ACC112 (cell line): ENCODE measurements around the gene EP300.
A peak's percentile ranks its signal among the peaks of the same experiment; 100 is the strongest.

Experiments used
- H2AFZ ChIP-seq: fragments of 200-600 bp; sonication (generic); one replicate; pipeline ENCODE4 v1.6.0; 2017; ENCODE audit warnings: antibody characterized with exemption, low read length; ENCODE audit not compliant: unreplicated experiment
- H3K27ac ChIP-seq: fragments of 200-600 bp; sonication (generic); 2 replicates; pipeline ENCODE4 v1.5.1; 2014; ENCODE audit warnings: low read depth, mild to moderate bottlenecking, antibody characterized with exemption, low read length, moderate library complexity
- H3K27me3 ChIP-seq: fragments of 200-600 bp; sonication (generic); 2 replicates; pipeline ENCODE4 v1.6.1; 2014; ENCODE audit warnings: mild to moderate bottlenecking, antibody characterized with exemption, low read length, moderate library complexity, mixed read lengths; ENCODE audit not compliant: insufficient read depth
- H3K36me3 ChIP-seq: fragments of 200-600 bp; sonication (generic); 2 replicates; pipeline ENCODE4 v1.6.1; 2016; ENCODE audit warnings: mild to moderate bottlenecking, antibody characterized with exemption, low read length, moderate library complexity, mixed read lengths; ENCODE audit not compliant: insufficient read depth
- H3K4me1 ChIP-seq: fragments of 200-600 bp; sonication (generic); one replicate; pipeline ENCODE4 v1.6.1; 2016; ENCODE audit warnings: low read length, mixed read lengths; ENCODE audit not compliant: insufficient read depth, unreplicated experiment, control insufficient read depth
- H3K4me3 ChIP-seq: fragments of 200-600 bp; sonication (generic); 2 replicates; pipeline ENCODE4 v1.5.1; 2014; ENCODE audit warnings: mild to moderate bottlenecking, low read depth, low read length
- H3K79me2 ChIP-seq: fragments of 200-600 bp; sonication (generic); one replicate; pipeline ENCODE4 v1.6.0; 2016; ENCODE audit warnings: low read length; ENCODE audit not compliant: control insufficient read depth, unreplicated experiment, insufficient read depth

Gene EP300

DNA sequence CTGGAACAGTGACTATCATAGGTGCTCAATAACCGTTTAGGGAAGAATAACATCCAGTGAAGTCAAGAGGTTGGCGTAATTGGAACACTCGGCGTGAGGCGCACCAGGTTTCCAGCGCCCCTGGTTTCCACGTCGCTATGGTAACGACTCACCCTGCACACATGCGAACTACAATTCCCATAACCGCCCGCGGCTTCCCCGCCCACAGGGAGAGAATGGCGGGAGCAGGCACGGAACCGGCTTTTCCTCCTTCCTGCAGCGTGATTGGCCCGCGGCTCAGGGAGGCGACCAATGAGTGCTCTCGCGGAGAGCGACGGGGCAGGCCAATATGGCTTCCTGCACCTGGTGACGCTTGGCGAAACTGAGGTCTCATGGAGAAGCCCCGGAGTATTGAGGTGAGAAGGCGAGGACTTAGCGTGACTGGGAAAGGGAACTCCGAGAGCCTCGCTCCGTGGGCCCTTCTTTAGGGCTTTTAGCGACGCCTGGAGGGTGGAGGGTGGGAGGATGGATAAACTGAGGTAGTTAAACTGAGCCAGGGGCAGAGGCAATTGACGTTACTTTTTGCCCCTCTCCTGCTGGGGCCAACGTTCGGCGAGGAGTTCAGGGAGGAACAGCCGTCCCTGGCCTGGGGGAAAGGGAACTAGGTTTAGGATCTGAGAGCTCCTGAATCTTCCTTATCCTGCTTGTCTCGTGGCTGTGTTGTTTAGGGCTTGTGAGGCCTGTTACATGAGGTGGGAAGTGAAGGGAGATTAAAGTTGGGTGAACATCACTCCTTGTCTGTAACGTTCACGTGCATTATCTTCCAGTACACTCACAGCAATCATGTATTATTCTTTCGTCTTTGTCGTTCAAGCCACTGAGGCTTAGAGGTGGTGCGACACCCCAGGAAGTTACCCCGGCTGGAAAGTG, 112.9 kb downstream of the EP300 start, which contains the start of gene L3MBTL2:
Gene L3MBTL2, plus strand, starts transcription at position 321 of the 909 bp plus-strand sequence. Its CDS starts 51 bp downstream, at position 372.
- no peaks in the 10 kb centered on the region for H3K4me1 ChIP-seq

DNA sequence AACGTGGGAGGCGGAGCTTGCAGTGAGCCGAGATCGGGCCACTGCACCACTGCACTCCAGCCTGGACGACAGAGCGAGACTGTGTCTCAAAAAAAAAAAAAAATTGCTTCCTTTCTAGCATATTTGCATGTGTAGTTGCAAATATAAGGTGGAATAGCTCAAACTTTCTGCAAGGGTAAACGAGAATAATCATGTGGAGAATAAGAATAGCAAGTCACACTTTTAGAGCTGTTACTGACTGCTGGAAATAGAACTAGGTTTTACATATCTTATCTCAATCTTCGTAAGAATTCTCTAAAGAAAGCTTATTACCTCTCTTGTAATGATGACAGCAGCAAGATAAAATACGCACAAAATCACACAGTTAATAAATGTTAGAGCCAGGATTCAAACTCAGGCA, 114.3 kb downstream of the EP300 start:
- H3K36me3 ChIP-seq: no peaks in the 10 kb centered on the region; the same call in 1 of the 2 replicates
- H3K27ac ChIP-seq: no peak overlapping the region
- H3K4me1 ChIP-seq: no peaks in the 10 kb centered on the region
- no peaks in the 10 kb centered on the region for H3K27me3 ChIP-seq
- H3K4me3 ChIP-seq: no peak overlapping the region
- no peak overlapping the region for H2AFZ ChIP-seq
- peaks cover 13% of the 10 kb centered on the region for H3K79me2 ChIP-seq

More for the DNA sequence above, 112.9 kb downstream of the EP300 start, which contains the start of gene L3MBTL2:
- Histone ChIP-seq H3K27ac (peak within 1 kb of the TSS; percentile 49; the same call in 1 of the 2 replicates), H3K27me3 (no peaks in the 10 kb centered on the region), H3K4me3 (peak within 1 kb of the TSS; percentile 95), H3K36me3 (no peaks in the 10 kb centered on the region; the same call in 1 of the 2 replicates), H2AFZ (peak within 1 kb of the TSS; percentile 82), H3K79me2 (peaks cover 13% of the 10 kb centered on the region)

DNA sequence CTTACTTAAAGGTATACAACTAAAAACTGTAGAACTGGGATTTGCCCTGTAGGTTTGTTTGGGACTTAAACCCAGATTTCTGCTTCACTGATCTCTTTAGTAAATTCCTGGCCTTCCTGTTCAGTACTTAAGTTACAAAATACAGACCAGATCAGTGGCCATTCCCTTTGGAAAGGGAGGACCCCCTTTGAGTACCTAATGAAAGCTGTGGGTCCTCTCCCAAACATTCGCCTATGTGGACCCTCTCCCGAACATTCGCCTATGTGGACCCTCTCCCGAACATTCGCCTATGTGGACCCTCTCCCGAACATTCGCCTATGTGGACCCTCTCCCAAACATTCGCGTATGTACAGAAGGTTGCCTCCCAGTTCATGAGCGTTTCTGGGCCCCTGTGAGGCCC, 123.0 kb downstream of the EP300 start:
- H3K36me3 ChIP-seq: peaks cover 15% of the 10 kb centered on the region
- H3K27ac ChIP-seq: no peak overlapping the region
- no peaks in the 10 kb centered on the region for H3K4me1 ChIP-seq
- no peak overlapping the region for H3K4me3 ChIP-seq
- no peak overlapping the region for H2AFZ ChIP-seq
- H3K27me3 ChIP-seq: no peaks in the 10 kb centered on the region
- H3K79me2 ChIP-seq: no peaks in the 10 kb centered on the region

DNA sequence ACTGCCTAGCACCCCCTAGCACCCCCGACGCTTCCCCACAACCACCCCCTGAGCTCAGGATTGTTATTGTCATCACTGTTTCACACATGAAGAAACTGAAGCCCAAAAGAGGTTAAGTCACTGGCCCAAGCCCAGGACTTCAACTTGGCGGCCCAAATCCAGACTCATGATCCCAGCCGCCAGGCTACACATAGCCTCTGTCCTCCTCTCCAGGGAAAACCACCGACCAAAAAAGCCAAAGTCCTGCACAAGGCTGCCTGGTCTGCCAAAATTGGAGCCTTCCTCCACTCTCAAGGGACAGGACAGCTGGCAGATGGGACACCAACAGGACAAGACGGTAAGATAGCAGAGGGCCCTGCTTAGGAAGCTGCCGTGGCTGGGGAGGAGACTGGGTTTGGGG, 123.5 kb downstream of the EP300 start:
- no peak overlapping the region for H2AFZ ChIP-seq
- H3K4me3 ChIP-seq: no peak overlapping the region
- no peak overlapping the region for H3K27ac ChIP-seq
- H3K79me2 ChIP-seq: no peaks in the 10 kb centered on the region
- no peaks in the 10 kb centered on the region for H3K27me3 ChIP-seq
- no peaks in the 10 kb centered on the region for H3K4me1 ChIP-seq
- peaks cover 15% of the 10 kb centered on the region for H3K36me3 ChIP-seq

DNA sequence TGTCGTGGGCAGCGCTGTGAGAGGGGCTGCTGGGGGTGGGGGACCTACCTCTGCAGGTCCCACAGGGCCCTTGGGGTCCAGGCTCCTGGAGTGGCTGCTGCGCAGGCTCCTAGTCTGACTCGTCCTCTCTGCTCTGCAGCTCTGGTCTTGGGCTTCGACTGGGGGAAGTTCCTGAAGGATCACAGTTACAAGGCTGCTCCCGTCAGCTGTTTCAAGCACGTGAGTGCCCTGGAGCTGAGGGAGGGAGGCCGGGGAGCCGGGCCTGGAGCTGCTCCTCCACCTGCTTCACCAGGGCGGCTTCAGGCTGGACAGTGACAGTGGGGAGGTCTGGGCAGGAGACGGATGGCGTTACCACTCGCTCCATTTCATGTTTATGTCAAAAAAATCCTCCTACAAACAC, 124.6 kb downstream of the EP300 start:
- H3K27ac ChIP-seq: peak overlapping the region; percentile 47; the same call in 1 of the 2 replicates
- H3K4me1 ChIP-seq: no peaks in the 10 kb centered on the region
- no peak overlapping the region for H2AFZ ChIP-seq
- H3K27me3 ChIP-seq: no peaks in the 10 kb centered on the region
- H3K4me3 ChIP-seq: no peak overlapping the region
- H3K79me2 ChIP-seq: no peaks in the 10 kb centered on the region
- H3K36me3 ChIP-seq: peaks cover 15% of the 10 kb centered on the region

DNA sequence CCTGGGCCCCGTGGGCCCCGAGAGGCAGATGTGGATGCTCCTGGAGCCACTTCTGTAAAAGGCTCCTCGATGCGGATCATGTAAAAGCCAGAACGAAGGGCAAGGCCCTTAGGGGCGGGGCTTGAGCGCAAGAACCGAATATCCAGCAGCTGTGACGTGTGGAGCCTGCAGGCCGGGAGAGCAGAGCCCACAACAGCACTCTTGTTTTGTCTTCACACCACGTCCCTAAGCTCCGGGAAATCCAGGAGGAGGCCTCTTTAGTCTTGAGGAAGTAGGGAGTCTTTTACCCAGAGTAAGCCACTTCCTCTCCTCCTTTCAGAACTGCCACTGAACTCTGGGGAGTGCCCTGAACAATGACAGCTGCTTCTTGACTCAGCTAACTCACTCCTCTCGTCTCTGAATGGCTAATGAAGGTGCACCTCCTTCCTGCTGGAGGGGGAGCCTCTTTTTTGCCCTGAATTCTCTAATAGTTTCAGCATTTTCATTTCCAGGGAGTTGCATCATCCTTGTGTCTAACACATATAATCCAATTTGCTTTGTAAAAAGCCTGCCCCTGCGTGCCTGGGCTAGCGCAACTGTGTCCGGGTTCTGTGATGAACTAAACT, 125.3 kb downstream of the EP300 start:
- no peak overlapping the region for H2AFZ ChIP-seq
- no peaks in the 10 kb centered on the region for H3K27me3 ChIP-seq
- H3K36me3 ChIP-seq: peaks cover 15% of the 10 kb centered on the region
- no peaks in the 10 kb centered on the region for H3K79me2 ChIP-seq
- no peaks in the 10 kb centered on the region for H3K4me1 ChIP-seq
- no peak overlapping the region for H3K4me3 ChIP-seq
- H3K27ac ChIP-seq: peak overlapping the region; percentile 47

DNA sequence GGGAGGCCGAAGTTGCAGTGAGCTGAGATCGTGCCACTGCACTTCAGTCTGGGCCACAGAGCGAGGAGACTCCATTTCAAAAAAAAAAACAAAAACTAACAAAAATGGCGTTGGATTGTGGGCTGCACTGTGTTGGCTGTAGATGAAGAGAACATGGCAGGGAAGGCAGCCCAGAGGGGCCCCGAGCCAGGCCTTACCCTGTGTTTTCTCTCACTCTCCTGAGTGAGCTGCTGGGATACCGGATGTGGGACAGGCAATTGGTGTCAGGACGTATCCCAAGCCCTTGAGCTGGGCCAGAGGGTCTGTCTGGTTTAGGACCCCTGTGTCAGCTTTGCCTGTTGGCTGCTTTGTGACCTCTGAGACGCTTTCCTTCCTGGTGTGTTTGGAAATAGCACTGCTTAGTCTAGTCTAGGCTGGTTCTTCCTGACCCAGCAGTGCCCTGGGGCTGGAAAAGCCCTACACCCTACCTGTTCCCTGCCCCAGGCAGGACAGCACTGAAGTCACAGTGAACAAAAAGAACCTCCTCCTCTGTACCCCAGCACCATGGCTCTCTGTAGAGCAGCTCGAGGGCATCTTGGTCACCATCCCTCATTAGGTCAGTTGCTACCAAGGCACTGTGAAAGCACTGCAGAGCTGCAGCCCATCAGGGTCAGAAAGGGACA, 130.6 kb downstream of the EP300 start:
- Histone ChIP-seq H3K36me3 (no peaks in the 10 kb centered on the region), H3K4me1 (no peaks in the 10 kb centered on the region), H3K27ac (no peak overlapping the region), H3K79me2 (no peaks in the 10 kb centered on the region), H3K4me3 (no peak overlapping the region), H2AFZ (no peak overlapping the region), H3K27me3 (no peaks in the 10 kb centered on the region)

DNA sequence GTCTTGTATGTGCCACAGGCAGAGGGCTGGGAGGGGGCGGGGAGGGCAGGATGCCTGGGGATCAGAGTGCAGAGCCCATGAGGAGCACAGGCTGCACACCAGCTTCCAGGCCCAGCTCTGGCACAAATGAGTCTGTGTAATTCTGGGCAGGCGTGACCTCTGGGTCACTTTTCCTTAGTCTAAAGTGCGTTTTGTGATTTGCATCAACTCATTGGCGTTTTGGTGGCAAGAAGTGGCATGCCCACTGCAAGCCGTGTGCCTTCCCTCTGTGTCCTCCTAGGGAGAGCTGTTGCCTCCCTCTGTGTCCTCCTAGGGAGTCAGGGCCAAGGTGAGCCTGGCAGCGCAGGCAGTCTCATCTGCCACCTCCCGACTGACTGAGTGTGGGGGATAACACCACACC, 131.1 kb downstream of the EP300 start:
- no peaks in the 10 kb centered on the region for H3K4me1 ChIP-seq
- no peaks in the 10 kb centered on the region for H3K27me3 ChIP-seq
- no peak overlapping the region for H3K27ac ChIP-seq
- no peaks in the 10 kb centered on the region for H3K36me3 ChIP-seq
- H3K4me3 ChIP-seq: no peak overlapping the region
- no peak overlapping the region for H2AFZ ChIP-seq
- no peaks in the 10 kb centered on the region for H3K79me2 ChIP-seq

DNA sequence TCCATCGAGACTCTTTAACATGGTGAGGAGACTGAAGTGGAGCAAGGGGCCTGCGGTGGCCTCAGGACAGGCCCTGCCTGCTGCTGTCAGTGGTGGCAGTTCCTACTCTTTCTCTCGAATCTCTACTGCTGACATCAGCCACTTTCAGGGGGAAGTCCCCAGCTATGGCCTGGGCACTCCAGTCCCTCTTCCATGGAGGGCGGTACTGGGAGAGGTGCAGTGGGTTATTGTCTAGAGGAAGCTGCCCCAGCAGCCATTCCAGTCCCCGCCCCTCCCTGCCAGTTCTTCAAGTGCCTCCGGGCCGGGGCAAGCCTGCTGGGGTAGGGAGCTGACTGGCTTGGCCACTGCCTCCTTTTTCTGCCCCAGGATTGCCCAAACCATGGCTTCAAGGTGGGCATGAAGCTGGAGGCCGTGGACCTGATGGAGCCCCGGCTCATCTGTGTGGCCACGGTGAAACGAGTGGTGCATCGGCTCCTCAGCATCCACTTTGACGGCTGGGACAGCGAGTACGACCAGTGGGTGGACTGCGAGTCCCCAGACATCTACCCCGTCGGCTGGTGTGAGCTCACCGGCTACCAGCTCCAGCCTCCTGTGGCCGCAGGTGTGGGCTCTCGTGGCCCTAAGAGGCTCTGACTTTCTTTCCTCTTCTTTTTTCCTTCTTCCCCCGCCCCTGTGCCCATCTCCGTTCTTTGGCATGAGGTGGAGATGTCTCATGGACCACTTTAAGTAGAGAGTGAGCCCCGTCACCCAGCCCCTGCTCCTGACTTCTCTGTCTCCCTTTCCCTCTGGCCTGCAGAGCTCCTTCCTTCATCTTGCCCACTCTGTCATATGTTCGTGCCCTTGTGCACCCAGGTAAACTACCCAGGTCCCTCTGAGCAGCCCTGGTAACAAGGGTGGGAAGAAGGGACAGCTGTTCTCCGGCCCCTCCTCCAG, 134.6 kb downstream of the EP300 start:
- Histone ChIP-seq H3K27ac (no peak overlapping the region), H2AFZ (no peak overlapping the region), H3K79me2 (no peaks in the 10 kb centered on the region), H3K4me3 (no peak overlapping the region), H3K36me3 (no peaks in the 10 kb centered on the region), H3K27me3 (no peaks in the 10 kb centered on the region), H3K4me1 (no peaks in the 10 kb centered on the region)

DNA sequence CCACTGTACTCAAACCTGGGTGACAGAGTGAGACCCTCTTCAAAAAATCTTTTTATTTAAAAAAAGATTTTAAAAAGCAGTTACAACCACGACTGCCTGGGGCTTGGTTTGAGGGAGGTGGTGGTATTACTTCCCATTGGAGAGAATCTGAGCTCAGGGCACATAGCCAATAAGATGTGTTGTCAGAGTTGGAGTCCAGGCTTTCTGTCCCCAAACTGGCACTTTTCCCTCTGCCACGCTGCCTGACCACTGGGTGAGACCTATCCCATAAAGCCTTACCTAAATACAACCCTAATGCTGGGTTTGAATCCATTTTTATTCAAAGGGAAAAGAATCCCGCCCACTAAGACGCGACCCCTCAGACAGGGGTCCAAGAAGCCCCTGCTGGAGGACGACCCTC, 136.8 kb downstream of the EP300 start:
- Histone ChIP-seq H3K4me3 (no peak overlapping the region), H3K27ac (no peak overlapping the region), H2AFZ (no peak overlapping the region), H3K36me3 (no peaks in the 10 kb centered on the region), H3K4me1 (no peaks in the 10 kb centered on the region), H3K27me3 (no peaks in the 10 kb centered on the region), H3K79me2 (no peaks in the 10 kb centered on the region)
